HG02852 (cell line): ENCODE data around the gene ACAN.

Source experiments
- ATAC-seq: cut with Tn5 transposase; IDR thresholded peaks from one replicate; pipeline ENCODE4 v1.9.1; 2021; ENCODE audit warnings: mild to moderate bottlenecking, moderate library complexity; ENCODE audit not compliant: unreplicated experiment

ACAN gene

GRCh38 chr15:88803241-88803919, at the start of gene ACAN:
Gene ACAN (plus strand): TSS chr15:88803436. CDS start chr15:88836207, 32,771 bp downstream.
- no peak for ATAC-seq

GRCh38 chr15:88756521-88756920, 46.7 kb upstream of the ACAN start:
- no peak for ATAC-seq

GRCh38 chr15:88756921-88757320, 46.3 kb upstream of the ACAN start:
- ATAC-seq = no peak

GRCh38 chr15:88759872-88760271, 43.4 kb upstream of the ACAN start:
- no peak for ATAC-seq

- no peak for ATAC-seq
These were observed 38.8 kb upstream of the ACAN start for GRCh38 chr15:88764448-88764847.

- no peak for ATAC-seq
These were observed 38.0 kb upstream of the ACAN start for GRCh38 chr15:88765212-88765611.

GRCh38 chr15:88769161-88769971, 33.9 kb upstream of the ACAN start:
- no peak for ATAC-seq

- no peak for ATAC-seq
These were observed 27.5 kb upstream of the ACAN start for GRCh38 chr15:88775776-88776175.

- no peak for ATAC-seq
These were observed 26.6 kb upstream of the ACAN start for GRCh38 chr15:88776646-88777045.

- ATAC-seq = no peak
These were observed 23.3 kb upstream of the ACAN start for GRCh38 chr15:88779944-88780343.

- no peak for ATAC-seq
These were observed 20.8 kb upstream of the ACAN start for GRCh38 chr15:88782465-88782864.

- ATAC-seq = no peak
These were observed 18.0 kb upstream of the ACAN start for GRCh38 chr15:88785217-88785616.

GRCh38 chr15:88788036-88788435, 15.2 kb upstream of the ACAN start:
- no peak for ATAC-seq

GRCh38 chr15:88788816-88789215, 14.4 kb upstream of the ACAN start:
- ATAC-seq = no peak

- no peak for ATAC-seq
These were observed 12.8 kb upstream of the ACAN start for GRCh38 chr15:88790486-88790885.

- no peak for ATAC-seq
These were observed 11.6 kb upstream of the ACAN start for GRCh38 chr15:88791637-88792036.

- no peak for ATAC-seq
These were observed 10.6 kb upstream of the ACAN start for GRCh38 chr15:88792342-88793282.

- no peak for ATAC-seq
These were observed 9.2 kb upstream of the ACAN start for GRCh38 chr15:88794001-88794400.

- ATAC-seq = no peak
These were observed 5.4 kb upstream of the ACAN start for GRCh38 chr15:88797663-88798339.

GRCh38 chr15:88799341-88799740, 3.9 kb upstream of the ACAN start:
- no peak for ATAC-seq

GRCh38 chr15:88800026-88800425, 3.2 kb upstream of the ACAN start:
- no peak for ATAC-seq
